Dermis microvascular lymphatic vessel endothelial cell (primary cell): ENCODE data around the gene CAMKMT. TPM values are rescaled to one million over a fixed set of nuclear protein-coding genes. Genes with fewer than 3 reads are reported as not detected.

Experiments
- DNase-seq, 2 donors: peaks; one replicate each; pipeline versions ENCODE4 v3.0.0 to v3.0.0-alpha.2; 2010; ENCODE audit warnings: low read depth in 2 of 2
- total RNA-seq: library from RNA; depleted of rRNA; stranded (reverse); fragments of >200 nt; gene quantifications from 2 replicates; pipeline ENCODE4 v1.2.1, GENCODE V29; 2014

CAMKMT gene
- total RNA-seq, 1 donor from 2014 or later, result 2.8 TPM

GRCh38 chr2:44444881-44445280 is 83.1 kb downstream of the CAMKMT start:
- DNase-seq, result no peak

GRCh38 chr2:44448860-44449527 is 87.2 kb downstream of the CAMKMT start:
- DNase-seq, result no peak

- DNase-seq, result no peak
Measured at GRCh38 chr2:44450082-44450481, 88.3 kb downstream of the CAMKMT start.

GRCh38 chr2:44450806-44451205 is 89.1 kb downstream of the CAMKMT start:
- DNase-seq, result peak; percentile 4 to 41

GRCh38 chr2:44452069-44452583 is 90.4 kb downstream of the CAMKMT start:
- no peak for DNase-seq

GRCh38 chr2:44453259-44453658 is 91.5 kb downstream of the CAMKMT start:
- DNase-seq, result no peak

- DNase-seq, result no peak
Measured at GRCh38 chr2:44455877-44456276, 94.1 kb downstream of the CAMKMT start.

GRCh38 chr2:44456946-44457345 is 95.2 kb downstream of the CAMKMT start:
- no peak for DNase-seq

- no peak for DNase-seq
Measured at GRCh38 chr2:44459739-44460138, 98.0 kb downstream of the CAMKMT start.

- no peak for DNase-seq
Measured at GRCh38 chr2:44462934-44463849, 101.4 kb downstream of the CAMKMT start.

- no peak for DNase-seq
Measured at GRCh38 chr2:44464437-44464836, 102.7 kb downstream of the CAMKMT start.

- DNase-seq, result no peak
Measured at GRCh38 chr2:44470151-44470550, 108.4 kb downstream of the CAMKMT start.

GRCh38 chr2:44477657-44478414 is 116.1 kb downstream of the CAMKMT start:
- no peak for DNase-seq

GRCh38 chr2:44479127-44479887 is 117.6 kb downstream of the CAMKMT start:
- DNase-seq, result peak; percentile 77 to 88

GRCh38 chr2:44480068-44480467 is 118.3 kb downstream of the CAMKMT start:
- no peak for DNase-seq

GRCh38 chr2:44487052-44487451 is 125.3 kb downstream of the CAMKMT start:
- DNase-seq, result no peak

GRCh38 chr2:44490726-44491125 is 129.0 kb downstream of the CAMKMT start:
- DNase-seq, result no peak

GRCh38 chr2:44494006-44494405 is 132.3 kb downstream of the CAMKMT start:
- DNase-seq, result no peak

- no peak for DNase-seq
Measured at GRCh38 chr2:44495035-44495434, 133.3 kb downstream of the CAMKMT start.

- no peak for DNase-seq
Measured at GRCh38 chr2:44495544-44495943, 133.8 kb downstream of the CAMKMT start.

- DNase-seq, result no peak
Measured at GRCh38 chr2:44496130-44496529, 134.4 kb downstream of the CAMKMT start.
